H9 (cell line): Measurements from ENCODE around the gene LRRC27. TPM values are rescaled to one million over a fixed set of nuclear protein-coding genes. Genes with fewer than 3 reads are reported as not detected.

Experiments used
- DNase-seq: peaks from one replicate; pipeline ENCODE4 v3.0.0-alpha.2; 2017
- H2AFZ ChIP-seq: one replicate; pipeline ENCODE4 v1.6.1; 2013; ENCODE audit warnings: mild to moderate bottlenecking, low read length, control low read depth, moderate library complexity
- H2AK5ac ChIP-seq: 2 replicates; pipeline ENCODE4 v1.6.1; 2013; ENCODE audit warnings: low read length, control low read depth, mixed read lengths; ENCODE audit not compliant: insufficient read length
- H2BK120ac ChIP-seq: one replicate; pipeline ENCODE4 v1.6.1; 2013; ENCODE audit warnings: low read depth, mild to moderate bottlenecking, low read length, control low read depth, inconsistent platforms; ENCODE audit not compliant: poor library complexity, severe bottlenecking
- H2BK12ac ChIP-seq: 2 replicates; pipeline ENCODE4 v1.6.1; 2013; ENCODE audit warnings: low read length, control low read depth, mixed read lengths, low read depth; ENCODE audit not compliant: insufficient read length
- H2BK15ac ChIP-seq: 2 replicates; pipeline ENCODE4 v1.6.1; 2013; ENCODE audit warnings: low read depth, low read length, control low read depth
- H2BK20ac ChIP-seq: one replicate; pipeline ENCODE4 v1.6.1; 2013; ENCODE audit warnings: low read depth, mild to moderate bottlenecking, low read length, control low read depth, inconsistent platforms; ENCODE audit not compliant: poor library complexity, severe bottlenecking
- H2BK5ac ChIP-seq: 2 replicates; pipeline ENCODE4 v1.6.1; 2013; ENCODE audit warnings: low read length, control low read depth, mixed read lengths; ENCODE audit not compliant: insufficient read length
- H3K14ac ChIP-seq: 2 replicates; pipeline ENCODE4 v1.6.1; 2013; ENCODE audit warnings: low read length, control low read depth; ENCODE audit not compliant: insufficient read depth
- H3K18ac ChIP-seq: 2 replicates; pipeline ENCODE4 v1.6.1; 2013; ENCODE audit warnings: low read depth, mild to moderate bottlenecking, mixed read lengths, low read length, control low read depth; ENCODE audit not compliant: insufficient read length
- H3K23ac ChIP-seq: 2 replicates; pipeline ENCODE4 v1.6.1; 2013; ENCODE audit warnings: low read length, control low read depth, mixed read lengths, low read depth; ENCODE audit not compliant: insufficient read length
- H3K23me2 ChIP-seq: 2 replicates; pipeline ENCODE4 v1.6.1; 2013; ENCODE audit warnings: low read depth, mild to moderate bottlenecking, mixed read lengths, low read length, control low read depth; ENCODE audit not compliant: insufficient read length, poor library complexity, severe bottlenecking
- H3K27ac ChIP-seq: 2 replicates; pipeline ENCODE4 v1.5.1; 2013; ENCODE audit warnings: low read length, control low read depth, mixed read lengths, low read depth; ENCODE audit not compliant: insufficient read length
- H3K27me3 ChIP-seq: 2 replicates; pipeline ENCODE4 v1.6.1; 2013; ENCODE audit warnings: low read length, control low read depth, inconsistent platforms; ENCODE audit not compliant: insufficient read depth
- H3K4ac ChIP-seq: 2 replicates; pipeline ENCODE4 v1.6.1; 2013; ENCODE audit warnings: low read depth, mild to moderate bottlenecking, control low read depth, inconsistent platforms, low read length, moderate library complexity
- H3K4me1 ChIP-seq: 2 replicates; pipeline ENCODE4 v1.6.1; 2013; ENCODE audit warnings: low read length, control low read depth, inconsistent platforms; ENCODE audit not compliant: insufficient read depth
- H3K4me2 ChIP-seq: 2 replicates; pipeline ENCODE4 v1.6.1; 2013; ENCODE audit warnings: low read length, control low read depth, mixed read lengths; ENCODE audit not compliant: insufficient read length, insufficient read depth
- H3K56ac ChIP-seq: 2 replicates; pipeline ENCODE4 v1.6.1; 2013; ENCODE audit warnings: low read depth, mild to moderate bottlenecking, mixed read lengths, low read length, control low read depth; ENCODE audit not compliant: insufficient read length
- H3K79me1 ChIP-seq: 2 replicates; pipeline ENCODE4 v1.6.1; 2013; ENCODE audit warnings: low read depth, mild to moderate bottlenecking, moderate library complexity, low read length, control low read depth, inconsistent platforms; ENCODE audit not compliant: insufficient read depth, poor library complexity, severe bottlenecking
- H3K79me2 ChIP-seq: 2 replicates; pipeline ENCODE4 v1.6.1; 2013; ENCODE audit warnings: low read length, control low read depth, inconsistent platforms; ENCODE audit not compliant: insufficient read depth
- H3K9ac ChIP-seq: 2 replicates; pipeline ENCODE4 v1.6.1; 2013; ENCODE audit warnings: low read length, control low read depth, mixed read lengths; ENCODE audit not compliant: insufficient read length; ENCODE audit errors: extremely low read depth
- H3K9me3 ChIP-seq: one replicate; pipeline ENCODE4 v1.6.1; 2013; ENCODE audit warnings: low read depth, low read length, inconsistent platforms; ENCODE audit not compliant: control insufficient read depth
- H3T11ph ChIP-seq: one replicate; pipeline ENCODE4 v1.6.1; 2013; ENCODE audit warnings: mild to moderate bottlenecking, low read length, control low read depth, inconsistent platforms
- H4K20me1 ChIP-seq: one replicate; pipeline ENCODE4 v1.6.1; 2013; ENCODE audit not compliant: control insufficient read depth, insufficient read length, insufficient read depth
- H4K5ac ChIP-seq: 2 replicates; pipeline ENCODE4 v1.6.1; 2013; ENCODE audit warnings: low read depth, mild to moderate bottlenecking, mixed read lengths, low read length, control low read depth; ENCODE audit not compliant: insufficient read length
- H4K8ac ChIP-seq: replicated peaks from 2 replicates; pipeline ENCODE4 v1.6.1; 2013; ENCODE audit warnings: low read length, control low read depth, mixed read lengths, low read depth; ENCODE audit not compliant: insufficient read length
- H4K91ac ChIP-seq: 2 replicates; pipeline ENCODE4 v1.6.1; 2013; ENCODE audit warnings: low read depth, mild to moderate bottlenecking, moderate library complexity, mixed read lengths, low read length, control low read depth; ENCODE audit not compliant: insufficient read length
- H3K27ac Mint-ChIP-seq, 3 experiments: 2 replicates in 2 of 3; 3 replicates in 1 of 3; pipeline ENCODE4 v1.8.0; 2020 to 2021; ENCODE audit warnings: mixed read lengths in 3 of 3, mild to moderate bottlenecking in 1 of 3, moderate library complexity in 1 of 3
- H3K27me3 Mint-ChIP-seq: 2 replicates; pipeline ENCODE4 v1.8.0; 2021; ENCODE audit warnings: low read depth, mild to moderate bottlenecking, moderate library complexity, mixed read lengths
- H3K36me3 Mint-ChIP-seq, 3 experiments: 2 replicates in 2 of 3; 3 replicates in 1 of 3; pipeline ENCODE4 v1.8.0; 2020 to 2021; ENCODE audit warnings: low read depth in 3 of 3, mixed read lengths in 3 of 3; ENCODE audit not compliant: insufficient read depth in 1 of 3
- H3K4me1 Mint-ChIP-seq, 2 experiments: 2 replicates each; pipeline ENCODE4 v1.8.0; 2020; ENCODE audit warnings: mixed read lengths in 2 of 2
- H3K4me3 Mint-ChIP-seq, 2 experiments: 2 replicates in 1 of 2; 3 replicates in 1 of 2; pipeline ENCODE4 v1.8.0; 2020 to 2021; ENCODE audit warnings: mild to moderate bottlenecking in 2 of 2, mixed read lengths in 2 of 2, moderate library complexity in 1 of 2
- H3K9me3 Mint-ChIP-seq, 2 experiments: 2 replicates in 1 of 2; 3 replicates in 1 of 2; pipeline ENCODE4 v1.8.0; 2020; ENCODE audit warnings: mild to moderate bottlenecking in 2 of 2, mixed read lengths in 2 of 2, moderate library complexity in 1 of 2
- CTCF ChIP-seq: fragments of 200-600 bp; sonication (generic); conservative IDR thresholded peaks from 3 replicates; pipeline ENCODE4 v1.8.0; 2021; ENCODE audit warnings: antibody characterized with exemption, mild to moderate bottlenecking
- WGBS: extraction: QIAGEN DNeasy Blood & Tissue Kit; methylation state at CpG from one replicate; pipeline ENCODE4 v1.1.7; 2013; ENCODE audit warnings: missing lambda C conversion rate, low lambda C conversion rate, mixed read lengths; ENCODE audit not compliant: insufficient read length; ENCODE audit errors: extremely low coverage; 5-methylcytosine and 5-hydroxymethylcytosine counted together
- total RNA-seq: library from RNA; stranded (reverse); gene quantifications from 2 replicates; pipeline ENCODE4 v1.2.1, GENCODE V29; 2021

Gene LRRC27
- total RNA-seq, 1 experiment from 2014 or later: 2.7 TPM

DNA sequence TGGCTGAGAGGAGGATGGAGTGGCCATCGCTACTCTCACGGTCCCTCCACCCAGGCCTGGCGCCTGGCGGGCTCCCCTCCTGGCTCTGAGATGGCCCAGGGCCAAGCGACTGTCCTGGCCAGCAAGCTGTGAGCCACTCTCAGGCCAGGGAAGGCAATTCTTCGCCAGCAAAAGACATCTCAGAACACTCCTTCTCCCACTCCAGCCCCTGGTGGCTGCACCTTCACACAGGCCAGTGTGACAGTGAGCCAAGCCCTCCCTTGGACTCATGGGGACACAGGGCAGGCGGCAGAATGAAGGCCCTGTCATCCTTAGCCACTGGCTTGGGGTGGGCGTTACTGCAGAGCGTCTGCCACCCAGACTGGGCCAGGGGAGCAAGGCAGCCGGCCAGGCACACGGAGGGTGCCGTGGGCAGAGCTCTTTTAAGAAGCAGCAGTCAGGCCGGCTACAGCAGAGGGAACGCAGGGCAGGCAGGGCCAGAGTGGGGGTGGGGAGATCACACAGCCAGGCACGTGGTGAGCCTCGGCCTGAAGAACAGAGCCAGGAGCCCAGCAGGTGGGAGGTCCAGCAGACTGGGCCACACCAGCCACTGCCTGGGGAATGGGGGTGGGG is 38.7 kb upstream of the LRRC27 start:
- H3K4me1 Mint-ChIP-seq: peaks cover 20 to 25% of the 10 kb centered on the region in 2 experiments
- no CpG with 5 or more reads among the region's 16 CpGs for WGBS

More for the DNA sequence above, 38.7 kb upstream of the LRRC27 start:
- H3K23me2 ChIP-seq: no peaks in the 10 kb centered on the region
- H3K27me3 Mint-ChIP-seq: peaks cover under 1% of the 10 kb centered on the region
- H4K91ac ChIP-seq: no peak overlapping the region
- no peaks in the 10 kb centered on the region for H3K4me1 ChIP-seq
- H3K4ac ChIP-seq: no peak overlapping the region
- H3K27ac Mint-ChIP-seq: no peak overlapping the region
- no peaks in the 10 kb centered on the region for H3K9me3 ChIP-seq
- no peak overlapping the region for H3K9ac ChIP-seq
- no peak overlapping the region for H4K8ac ChIP-seq
- no peak overlapping the region for H4K5ac ChIP-seq
- no peak overlapping the region for H2BK12ac ChIP-seq
- H3T11ph ChIP-seq: no peak overlapping the region
- H3K79me2 ChIP-seq: no peaks in the 10 kb centered on the region
- H3K79me1 ChIP-seq: no peaks in the 10 kb centered on the region
- no peak for DNase-seq
- no peak overlapping the region for H3K23ac ChIP-seq
- no peak overlapping the region for H3K27ac ChIP-seq
- H3K4me2 ChIP-seq: no peak overlapping the region
- no peak overlapping the region for H2AK5ac ChIP-seq
- no peak overlapping the region; the same call in 1 of the 2 replicates for H3K14ac ChIP-seq
- no peak overlapping the region for H3K4me3 Mint-ChIP-seq
- H3K56ac ChIP-seq: no peak overlapping the region
- no peak overlapping the region for H2BK20ac ChIP-seq
- H3K27me3 ChIP-seq: no peaks in the 10 kb centered on the region
- no peak overlapping the region for H2AFZ ChIP-seq
- TF ChIP-seq CTCF: no peak
- no peaks in the 10 kb centered on the region for H3K9me3 Mint-ChIP-seq
- no peak overlapping the region for H2BK5ac ChIP-seq
- H2BK120ac ChIP-seq: no peak overlapping the region
- H3K36me3 Mint-ChIP-seq: no peaks in the 10 kb centered on the region; a peak in 1 of 7 replicates
- no peak overlapping the region for H2BK15ac ChIP-seq
- no peaks in the 10 kb centered on the region for H4K20me1 ChIP-seq
- no peak overlapping the region for H3K18ac ChIP-seq
